CD14-positive monocyte (primary cell): Measurements from ENCODE around the gene COPS9. TPM values are rescaled to one million over a fixed set of nuclear protein-coding genes. Genes with fewer than 3 reads are reported as not detected.

Source experiments
- DNase-seq, 3 donors: peaks; one replicate each; pipeline ENCODE4 v3.0.0-alpha.2; 2011 to 2022
- H2AFZ ChIP-seq: 2 replicates; pipeline ENCODE4 v1.6.0; 2012; ENCODE audit warnings: mild to moderate bottlenecking, low read depth, low read length, inconsistent platforms; ENCODE audit not compliant: insufficient read depth, poor library complexity, severe bottlenecking
- H3K27ac ChIP-seq, 2 donors: 1 replicate in 1 of 2; 2 replicates in 1 of 2; pipeline ENCODE4 v1.5.1; 2012 to 2013; ENCODE audit warnings: low read length in 2 of 2, control low read depth in 1 of 2, inconsistent platforms in 1 of 2, low read depth in 1 of 2, mild to moderate bottlenecking in 1 of 2
- H3K27me3 ChIP-seq, 2 donors: one replicate each; pipeline versions ENCODE4 v1.6.0 to v1.6.1; 2011 to 2013; ENCODE audit warnings: low read length in 2 of 2; ENCODE audit not compliant: control insufficient read depth in 2 of 2, insufficient read depth in 2 of 2
- H3K36me3 ChIP-seq, 2 donors: replicated peaks in 1 of 2; 1 replicate in 1 of 2; 2 replicates in 1 of 2; pipeline versions ENCODE4 v1.5.1 to v1.6.1; 2012 to 2013; ENCODE audit warnings: low read length in 2 of 2, control low read depth in 1 of 2, inconsistent platforms in 1 of 2, mild to moderate bottlenecking in 1 of 2; ENCODE audit not compliant: insufficient read depth in 2 of 2, control insufficient read depth in 1 of 2
- H3K4me1 ChIP-seq, 2 donors: 1 replicate in 1 of 2; 2 replicates in 1 of 2; pipeline versions ENCODE4 v1.5.1 to v1.6.1; 2012 to 2013; ENCODE audit warnings: low read length in 2 of 2, control low read depth in 1 of 2, inconsistent platforms in 1 of 2, mild to moderate bottlenecking in 1 of 2, moderate library complexity in 1 of 2; ENCODE audit not compliant: insufficient read depth in 2 of 2, control insufficient read depth in 1 of 2
- H3K4me2 ChIP-seq: replicated peaks from 2 replicates; pipeline ENCODE3; 2012; ENCODE audit warnings: low read length, moderate library complexity, mild to moderate bottlenecking; ENCODE audit not compliant: poor library complexity, severe bottlenecking; ENCODE audit errors: extremely low read depth
- H3K4me3 ChIP-seq, 3 experiments: fragments of 200-600 bp in 1 of 3; sonication (generic) in 1 of 3; replicated peaks in 1 of 3; 1 replicate in 2 of 3; 2 replicates in 1 of 3; pipeline ENCODE4 v1.5.1; 2011 to 2013; ENCODE audit warnings: low read length in 3 of 3, mild to moderate bottlenecking in 3 of 3, control low read depth in 2 of 3, low read depth in 2 of 3, inconsistent platforms in 1 of 3, moderate library complexity in 1 of 3
- H3K79me2 ChIP-seq: 2 replicates; pipeline ENCODE4 v1.6.0; 2012; ENCODE audit warnings: mild to moderate bottlenecking, control low read depth, inconsistent platforms, low read length, moderate library complexity; ENCODE audit not compliant: insufficient read depth
- H3K9ac ChIP-seq: 2 replicates; pipeline ENCODE4 v1.6.0; 2017; ENCODE audit warnings: low read length, mild to moderate bottlenecking; ENCODE audit not compliant: insufficient read depth, poor library complexity, severe bottlenecking
- H3K9me3 ChIP-seq, 2 donors: replicated peaks in 1 of 2; 1 replicate in 1 of 2; 2 replicates in 1 of 2; pipeline versions ENCODE4 v1.5.1 to v1.6.1; 2012 to 2013; ENCODE audit warnings: low read length in 2 of 2, control low read depth in 1 of 2; ENCODE audit not compliant: control insufficient read depth in 1 of 2, insufficient read depth in 1 of 2
- H4K20me1 ChIP-seq: 2 replicates; pipeline ENCODE4 v1.6.0; 2012; ENCODE audit warnings: mild to moderate bottlenecking, low read length, control low read depth, moderate library complexity; ENCODE audit not compliant: insufficient read depth
- H3K27ac Mint-ChIP-seq, 7 donors: one replicate each; pipeline ENCODE4 v1.8.0; 2020; ENCODE audit warnings: mild to moderate bottlenecking in 7 of 7, mixed read lengths in 7 of 7, moderate library complexity in 6 of 7, inconsistent platforms in 2 of 7
- H3K27me3 Mint-ChIP-seq, 3 donors: one replicate each; pipeline ENCODE4 v1.8.0; 2021 to 2022; ENCODE audit warnings: low read depth in 3 of 3, mild to moderate bottlenecking in 3 of 3, mixed read lengths in 3 of 3, moderate library complexity in 3 of 3, inconsistent platforms in 1 of 3
- H3K36me3 Mint-ChIP-seq, 2 donors: one replicate each; pipeline ENCODE4 v1.8.0; 2020; ENCODE audit warnings: mixed read lengths in 2 of 2, inconsistent platforms in 1 of 2, mild to moderate bottlenecking in 1 of 2
- H3K4me1 Mint-ChIP-seq: one replicate; pipeline ENCODE4 v1.8.0; 2020; ENCODE audit warnings: mild to moderate bottlenecking, mixed read lengths
- H3K4me3 Mint-ChIP-seq, 2 donors: one replicate each; pipeline ENCODE4 v1.8.0; 2020; ENCODE audit warnings: mild to moderate bottlenecking in 2 of 2, mixed read lengths in 2 of 2, moderate library complexity in 1 of 2
- H3K9me3 Mint-ChIP-seq, 7 donors: one replicate each; pipeline ENCODE4 v1.8.0; 2020 to 2022; ENCODE audit warnings: mixed read lengths in 7 of 7, mild to moderate bottlenecking in 6 of 7, moderate library complexity in 6 of 7, inconsistent platforms in 2 of 7
- CTCF ChIP-seq: fragments of 200-600 bp; IDR thresholded peaks from one replicate; pipeline ENCODE4 v1.8.0; 2022; ENCODE audit warnings: antibody characterized with exemption, mild to moderate bottlenecking
- WGBS: methylation state at CpG from one replicate; pipeline ENCODE4 v1.1.5; 2013; ENCODE audit warnings: missing lambda C conversion rate; ENCODE audit not compliant: insufficient coverage; 5-methylcytosine and 5-hydroxymethylcytosine counted together
- intact Hi-C, 2 donors: fragments of 100-400 bp; cut with micrococcal nuclease; formaldehyde crosslinking; loops; one replicate each; pipeline versions ENCODE4 v1.15.0 to v1.15.1; 2023
- polyA plus RNA-seq, 3 donors: library from polyadenylated mRNA; depleted of rRNA in 1 of 3; unstranded in 2 of 3; stranded (reverse) in 1 of 3; fragments of 300-500 nt in 2 of 3; fragments of >200 nt in 1 of 3; fragmentation: Illumina TruSeq in 2 of 3; gene quantifications; 1 replicate in 2 of 3; 2 replicates in 1 of 3; pipeline ENCODE4 v1.2.3, GENCODE V29; 2012 to 2021

Gene COPS9
- polyA plus RNA-seq, 3 donors = 123 to 300 (median 268) TPM

- 89% methylated on average over 4 of the region's 4 CpGs for WGBS
- no peak overlapping the region for H3K9ac ChIP-seq
- TF ChIP-seq CTCF = no peak
- Mint-ChIP-seq H3K4me3 (no peak overlapping the region), H3K36me3 (no peaks in the 10 kb centered on the region), H3K9me3 (peaks cover 0 to 4% (median 1%) of the 10 kb centered on the region in 7 donors), H3K27me3 (peaks cover 7 to 17% (median 11%) of the 10 kb centered on the region in 3 donors), H3K27ac (no peak overlapping the region), H3K4me1 (no peaks in the 10 kb centered on the region)
- no peaks in the 10 kb centered on the region for H3K79me2 ChIP-seq
- H4K20me1 ChIP-seq = no peaks in the 10 kb centered on the region
- no peaks in the 10 kb centered on the region for H3K36me3 ChIP-seq
- H3K4me3 ChIP-seq = no peak overlapping the region
- no peak overlapping the region for H3K27ac ChIP-seq
- H3K9me3 ChIP-seq = no peaks in the 10 kb centered on the region
- no peaks in the 10 kb centered on the region for H3K4me1 ChIP-seq
- H3K27me3 ChIP-seq = no peaks in the 10 kb centered on the region
- intact Hi-C loops = no loop called here
- no peak for DNase-seq
- H2AFZ ChIP-seq = no peak overlapping the region
- H3K4me2 ChIP-seq = no peak overlapping the region
Observed at GRCh38 chr2:240182476-240182875, 46.4 kb upstream of the COPS9 start.

DNA sequence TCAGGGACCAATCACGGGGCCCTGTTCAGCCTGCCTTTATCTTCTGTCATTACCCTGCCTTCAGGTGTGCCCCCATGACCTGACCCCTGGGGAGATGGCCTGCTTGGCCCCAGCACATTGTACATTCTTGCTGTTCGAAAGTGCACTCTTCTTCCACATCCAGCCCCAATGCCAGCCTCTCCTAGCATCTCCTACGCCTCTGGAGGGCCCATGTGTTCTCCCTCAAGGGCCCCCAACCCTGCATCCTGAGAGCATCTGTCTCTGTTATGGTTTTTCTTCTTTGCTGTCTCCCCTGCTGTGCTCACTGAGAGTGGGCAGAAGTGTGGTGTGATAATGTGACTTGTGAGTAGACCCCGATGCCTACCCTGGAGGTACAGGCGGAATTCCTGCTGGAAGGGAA lies 45.9 kb upstream of the COPS9 start:
- H3K4me2 ChIP-seq = no peak overlapping the region
- Mint-ChIP-seq H3K36me3 (no peaks in the 10 kb centered on the region), H3K27me3 (peaks cover 7 to 18% (median 10%) of the 10 kb centered on the region in 3 donors), H3K27ac (no peak overlapping the region), H3K4me3 (no peak overlapping the region), H3K4me1 (no peaks in the 10 kb centered on the region), H3K9me3 (peaks cover 0 to 3% (median 0%) of the 10 kb centered on the region in 7 donors)
- no peaks in the 10 kb centered on the region for H3K4me1 ChIP-seq
- no peak overlapping the region for H2AFZ ChIP-seq
- TF ChIP-seq CTCF = no peak
- no peaks in the 10 kb centered on the region for H3K79me2 ChIP-seq
- no peak for DNase-seq
- no peaks in the 10 kb centered on the region for H3K36me3 ChIP-seq
- no peaks in the 10 kb centered on the region for H3K9me3 ChIP-seq
- no peak overlapping the region for H3K27ac ChIP-seq
- H3K27me3 ChIP-seq = no peaks in the 10 kb centered on the region
- intact Hi-C loops = no loop called here
- no peak overlapping the region for H3K4me3 ChIP-seq
- 63% methylated on average over 2 of the region's 5 CpGs for WGBS
- H3K9ac ChIP-seq = no peak overlapping the region
- H4K20me1 ChIP-seq = no peaks in the 10 kb centered on the region
